HEK293 (cell line): ENCODE results near the gene HOXB1.

Experiments used
- GLIS1 ChIP-seq: fragments of 450-650 bp; formaldehyde crosslinking; IDR thresholded peaks from 2 replicates; pipeline ENCODE4 v1.5.1; 2016; ENCODE audit warnings: missing biosample characterization, missing genetic modification characterization
- HOXC10 ChIP-seq: sonication (generic); formaldehyde crosslinking; IDR thresholded peaks from 2 replicates; pipeline ENCODE4 v1.8.1; 2023; ENCODE audit warnings: mild to moderate bottlenecking, missing genetic modification reagents
- KLF16 ChIP-seq: fragments of 450-650 bp; formaldehyde crosslinking; IDR thresholded peaks from 2 replicates; pipeline ENCODE4 v1.5.1; 2017; ENCODE audit warnings: missing biosample characterization, missing genetic modification characterization
- PRDM1 ChIP-seq: fragments of 450-650 bp; formaldehyde crosslinking; IDR thresholded peaks from 2 replicates; pipeline ENCODE4; 2016; ENCODE audit warnings: missing biosample characterization, missing genetic modification characterization
- YY1 ChIP-seq: fragments of 450-650 bp; formaldehyde crosslinking; IDR thresholded peaks from 2 replicates; pipeline ENCODE4 v1.5.1; 2018; ENCODE audit warnings: missing biosample characterization, missing genetic modification characterization
- ZBTB20 ChIP-seq: fragments of 450-650 bp; formaldehyde crosslinking; IDR thresholded peaks from 2 replicates; pipeline ENCODE4 v1.5.1; 2016; ENCODE audit warnings: missing biosample characterization, missing genetic modification characterization
- ZBTB21 ChIP-seq: fragments of 450-650 bp; formaldehyde crosslinking; IDR thresholded peaks from 2 replicates; pipeline ENCODE4 v1.5.1; 2017; ENCODE audit warnings: missing biosample characterization, missing genetic modification characterization
- ZBTB8A ChIP-seq: fragments of 450-650 bp; formaldehyde crosslinking; IDR thresholded peaks from 2 replicates; pipeline ENCODE4 v1.5.1; 2016; ENCODE audit warnings: missing biosample characterization, missing genetic modification characterization
- ZNF2 ChIP-seq: fragments of 450-650 bp; formaldehyde crosslinking; IDR thresholded peaks from 2 replicates; pipeline ENCODE4 v1.5.1; 2016; ENCODE audit warnings: missing biosample characterization, missing genetic modification characterization
- ZNF341 ChIP-seq: fragments of 450-650 bp; formaldehyde crosslinking; IDR thresholded peaks from 2 replicates; pipeline ENCODE4; 2016; ENCODE audit warnings: low read depth, missing biosample characterization, missing genetic modification characterization
- ZNF366 ChIP-seq: fragments of 450-650 bp; formaldehyde crosslinking; conservative IDR thresholded peaks from 2 replicates; pipeline ENCODE4 v1.5.1; 2016; ENCODE audit warnings: missing biosample characterization, missing genetic modification characterization
- ZNF391 ChIP-seq: fragments of 450-650 bp; formaldehyde crosslinking; IDR thresholded peaks from 2 replicates; pipeline ENCODE4 v1.5.1; 2016; ENCODE audit warnings: low read depth, missing biosample characterization, missing genetic modification characterization, borderline replicate concordance
- ZNF549 ChIP-seq: fragments of 450-650 bp; IDR thresholded peaks from 2 replicates; pipeline ENCODE4 v1.5.1; 2018; ENCODE audit warnings: missing biosample characterization, missing genetic modification characterization, mild to moderate bottlenecking, inconsistent platforms, moderate library complexity
- ZNF561 ChIP-seq: fragments of 450-650 bp; IDR thresholded peaks from 2 replicates; pipeline ENCODE4 v1.5.1; 2018; ENCODE audit warnings: missing biosample characterization, missing genetic modification characterization, borderline replicate concordance
- ZNF596 ChIP-seq: fragments of 450-650 bp; IDR thresholded peaks from 2 replicates; pipeline ENCODE4 v1.5.0; 2018; ENCODE audit warnings: missing biosample characterization, mild to moderate bottlenecking, missing genetic modification characterization, moderate library complexity
- ZNF664 ChIP-seq: fragments of 450-650 bp; formaldehyde crosslinking; IDR thresholded peaks from 2 replicates; pipeline ENCODE4 v1.5.1; 2016; ENCODE audit warnings: missing biosample characterization, missing genetic modification characterization
- TF ChIP-seq, protein P1 (sequence below): fragments of 450-650 bp; formaldehyde crosslinking; IDR thresholded peaks from 2 replicates; pipeline ENCODE4 v1.5.1; 2016; ENCODE audit warnings: missing biosample characterization, missing genetic modification characterization
- TF ChIP-seq, protein P2 (sequence below): fragments of 450-650 bp; formaldehyde crosslinking; IDR thresholded peaks from 2 replicates; pipeline ENCODE4 v1.5.1; 2016; ENCODE audit warnings: missing biosample characterization, missing genetic modification characterization, borderline replicate concordance
- TF ChIP-seq, protein P3 (sequence below): fragments of 450-650 bp; formaldehyde crosslinking; IDR thresholded peaks from 2 replicates; pipeline ENCODE4 v1.5.1; 2016; ENCODE audit warnings: missing biosample characterization, missing genetic modification characterization
- TF ChIP-seq, protein P4 (sequence below): fragments of 450-650 bp; formaldehyde crosslinking; IDR thresholded peaks from 2 replicates; pipeline ENCODE4 v1.5.1; 2017; ENCODE audit warnings: missing biosample characterization, missing genetic modification characterization
- TF ChIP-seq, protein P5 (sequence below): fragments of 450-650 bp; formaldehyde crosslinking; IDR thresholded peaks from 2 replicates; pipeline ENCODE4 v1.5.1; 2016; ENCODE audit warnings: missing biosample characterization, missing genetic modification characterization
- TF ChIP-seq, protein P6 (sequence below): fragments of 450-650 bp; formaldehyde crosslinking; IDR thresholded peaks from 2 replicates; pipeline ENCODE4 v1.5.1; 2017; ENCODE audit warnings: missing biosample characterization, missing genetic modification characterization

The HOXB1 gene

DNA sequence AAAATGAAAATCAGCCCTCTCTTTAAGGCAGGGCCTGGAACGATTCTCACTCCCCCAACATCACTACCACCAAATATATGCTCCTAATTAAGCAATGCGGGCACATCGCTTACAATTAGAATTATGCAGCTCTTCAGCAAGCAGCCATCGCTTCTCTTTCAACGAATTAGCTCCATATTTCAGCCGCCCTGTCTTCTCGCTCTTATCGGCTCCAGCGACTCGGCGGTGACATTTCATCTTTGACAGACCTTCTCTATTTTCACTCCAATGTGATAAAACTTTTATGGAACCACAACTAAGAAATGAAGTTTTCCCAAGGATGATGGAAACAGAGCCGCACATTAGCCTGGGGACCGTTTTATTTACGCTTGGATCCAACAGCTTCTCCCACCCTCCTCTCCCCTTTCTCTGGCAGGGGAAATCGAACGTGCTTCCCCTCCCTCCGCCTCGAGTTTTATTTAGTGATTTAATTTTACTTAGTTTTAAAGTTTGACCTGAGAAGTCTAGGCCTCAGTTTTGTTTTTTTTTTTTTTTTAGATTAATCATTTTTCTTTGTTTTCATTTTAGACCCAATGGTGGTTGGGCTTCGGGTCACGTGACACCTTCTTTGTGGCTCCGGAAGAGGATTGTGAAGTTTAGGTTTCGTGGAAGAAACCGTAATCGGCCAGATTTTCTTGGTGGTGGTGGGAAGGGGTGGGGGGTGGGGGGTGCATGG, 17.2 kb upstream of the HOXB1 start (continued):
- 0 out of 2 replicates have a peak, but pooled peaks have one; percentile 6 for TF ChIP-seq GLIS1 (tag by site-specific recombination)
- TF ChIP-seq ZNF664 (tag by site-specific recombination): peak; percentile 74; the same call in 1 of the 2 replicates
- no peak for TF ChIP-seq HOXC10 (CRISPR knock-in tag)
- TF ChIP-seq, protein P1, sequence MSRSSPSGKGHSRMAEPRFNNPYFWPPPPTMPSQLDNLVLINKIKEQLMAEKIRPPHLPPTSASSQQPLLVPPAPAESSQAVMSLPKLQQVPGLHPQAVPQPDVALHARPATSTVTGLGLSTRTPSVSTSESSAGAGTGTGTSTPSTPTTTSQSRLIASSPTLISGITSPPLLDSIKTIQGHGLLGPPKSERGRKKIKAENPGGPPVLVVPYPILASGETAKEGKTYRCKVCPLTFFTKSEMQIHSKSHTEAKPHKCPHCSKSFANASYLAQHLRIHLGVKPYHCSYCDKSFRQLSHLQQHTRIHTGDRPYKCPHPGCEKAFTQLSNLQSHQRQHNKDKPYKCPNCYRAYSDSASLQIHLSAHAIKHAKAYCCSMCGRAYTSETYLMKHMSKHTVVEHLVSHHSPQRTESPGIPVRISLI (tag by site-specific recombination): peak; percentile 56
- TF ChIP-seq, protein P2, sequence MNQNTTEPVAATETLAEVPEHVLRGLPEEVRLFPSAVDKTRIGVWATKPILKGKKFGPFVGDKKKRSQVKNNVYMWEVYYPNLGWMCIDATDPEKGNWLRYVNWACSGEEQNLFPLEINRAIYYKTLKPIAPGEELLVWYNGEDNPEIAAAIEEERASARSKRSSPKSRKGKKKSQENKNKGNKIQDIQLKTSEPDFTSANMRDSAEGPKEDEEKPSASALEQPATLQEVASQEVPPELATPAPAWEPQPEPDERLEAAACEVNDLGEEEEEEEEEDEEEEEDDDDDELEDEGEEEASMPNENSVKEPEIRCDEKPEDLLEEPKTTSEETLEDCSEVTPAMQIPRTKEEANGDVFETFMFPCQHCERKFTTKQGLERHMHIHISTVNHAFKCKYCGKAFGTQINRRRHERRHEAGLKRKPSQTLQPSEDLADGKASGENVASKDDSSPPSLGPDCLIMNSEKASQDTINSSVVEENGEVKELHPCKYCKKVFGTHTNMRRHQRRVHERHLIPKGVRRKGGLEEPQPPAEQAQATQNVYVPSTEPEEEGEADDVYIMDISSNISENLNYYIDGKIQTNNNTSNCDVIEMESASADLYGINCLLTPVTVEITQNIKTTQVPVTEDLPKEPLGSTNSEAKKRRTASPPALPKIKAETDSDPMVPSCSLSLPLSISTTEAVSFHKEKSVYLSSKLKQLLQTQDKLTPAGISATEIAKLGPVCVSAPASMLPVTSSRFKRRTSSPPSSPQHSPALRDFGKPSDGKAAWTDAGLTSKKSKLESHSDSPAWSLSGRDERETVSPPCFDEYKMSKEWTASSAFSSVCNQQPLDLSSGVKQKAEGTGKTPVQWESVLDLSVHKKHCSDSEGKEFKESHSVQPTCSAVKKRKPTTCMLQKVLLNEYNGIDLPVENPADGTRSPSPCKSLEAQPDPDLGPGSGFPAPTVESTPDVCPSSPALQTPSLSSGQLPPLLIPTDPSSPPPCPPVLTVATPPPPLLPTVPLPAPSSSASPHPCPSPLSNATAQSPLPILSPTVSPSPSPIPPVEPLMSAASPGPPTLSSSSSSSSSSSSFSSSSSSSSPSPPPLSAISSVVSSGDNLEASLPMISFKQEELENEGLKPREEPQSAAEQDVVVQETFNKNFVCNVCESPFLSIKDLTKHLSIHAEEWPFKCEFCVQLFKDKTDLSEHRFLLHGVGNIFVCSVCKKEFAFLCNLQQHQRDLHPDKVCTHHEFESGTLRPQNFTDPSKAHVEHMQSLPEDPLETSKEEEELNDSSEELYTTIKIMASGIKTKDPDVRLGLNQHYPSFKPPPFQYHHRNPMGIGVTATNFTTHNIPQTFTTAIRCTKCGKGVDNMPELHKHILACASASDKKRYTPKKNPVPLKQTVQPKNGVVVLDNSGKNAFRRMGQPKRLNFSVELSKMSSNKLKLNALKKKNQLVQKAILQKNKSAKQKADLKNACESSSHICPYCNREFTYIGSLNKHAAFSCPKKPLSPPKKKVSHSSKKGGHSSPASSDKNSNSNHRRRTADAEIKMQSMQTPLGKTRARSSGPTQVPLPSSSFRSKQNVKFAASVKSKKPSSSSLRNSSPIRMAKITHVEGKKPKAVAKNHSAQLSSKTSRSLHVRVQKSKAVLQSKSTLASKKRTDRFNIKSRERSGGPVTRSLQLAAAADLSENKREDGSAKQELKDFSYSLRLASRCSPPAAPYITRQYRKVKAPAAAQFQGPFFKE: no peak
- 0 out of 2 replicates have a peak, but pooled peaks have one; percentile 56 for TF ChIP-seq ZNF391 (tag by site-specific recombination)
- TF ChIP-seq KLF16 (tag by site-specific recombination): 0 out of 2 replicates have a peak, but pooled peaks have one; percentile 23
- TF ChIP-seq, protein P3, sequence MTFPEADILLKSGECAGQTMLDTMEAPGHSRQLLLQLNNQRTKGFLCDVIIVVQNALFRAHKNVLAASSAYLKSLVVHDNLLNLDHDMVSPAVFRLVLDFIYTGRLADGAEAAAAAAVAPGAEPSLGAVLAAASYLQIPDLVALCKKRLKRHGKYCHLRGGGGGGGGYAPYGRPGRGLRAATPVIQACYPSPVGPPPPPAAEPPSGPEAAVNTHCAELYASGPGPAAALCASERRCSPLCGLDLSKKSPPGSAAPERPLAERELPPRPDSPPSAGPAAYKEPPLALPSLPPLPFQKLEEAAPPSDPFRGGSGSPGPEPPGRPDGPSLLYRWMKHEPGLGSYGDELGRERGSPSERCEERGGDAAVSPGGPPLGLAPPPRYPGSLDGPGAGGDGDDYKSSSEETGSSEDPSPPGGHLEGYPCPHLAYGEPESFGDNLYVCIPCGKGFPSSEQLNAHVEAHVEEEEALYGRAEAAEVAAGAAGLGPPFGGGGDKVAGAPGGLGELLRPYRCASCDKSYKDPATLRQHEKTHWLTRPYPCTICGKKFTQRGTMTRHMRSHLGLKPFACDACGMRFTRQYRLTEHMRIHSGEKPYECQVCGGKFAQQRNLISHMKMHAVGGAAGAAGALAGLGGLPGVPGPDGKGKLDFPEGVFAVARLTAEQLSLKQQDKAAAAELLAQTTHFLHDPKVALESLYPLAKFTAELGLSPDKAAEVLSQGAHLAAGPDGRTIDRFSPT (tag by site-specific recombination): peak; percentile 64
- TF ChIP-seq ZNF341 (tag by site-specific recombination): peak; percentile 83
- TF ChIP-seq, protein P4, sequence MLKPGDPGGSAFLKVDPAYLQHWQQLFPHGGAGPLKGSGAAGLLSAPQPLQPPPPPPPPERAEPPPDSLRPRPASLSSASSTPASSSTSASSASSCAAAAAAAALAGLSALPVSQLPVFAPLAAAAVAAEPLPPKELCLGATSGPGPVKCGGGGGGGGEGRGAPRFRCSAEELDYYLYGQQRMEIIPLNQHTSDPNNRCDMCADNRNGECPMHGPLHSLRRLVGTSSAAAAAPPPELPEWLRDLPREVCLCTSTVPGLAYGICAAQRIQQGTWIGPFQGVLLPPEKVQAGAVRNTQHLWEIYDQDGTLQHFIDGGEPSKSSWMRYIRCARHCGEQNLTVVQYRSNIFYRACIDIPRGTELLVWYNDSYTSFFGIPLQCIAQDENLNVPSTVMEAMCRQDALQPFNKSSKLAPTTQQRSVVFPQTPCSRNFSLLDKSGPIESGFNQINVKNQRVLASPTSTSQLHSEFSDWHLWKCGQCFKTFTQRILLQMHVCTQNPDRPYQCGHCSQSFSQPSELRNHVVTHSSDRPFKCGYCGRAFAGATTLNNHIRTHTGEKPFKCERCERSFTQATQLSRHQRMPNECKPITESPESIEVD: peak; percentile 89
- TF ChIP-seq, protein P5, sequence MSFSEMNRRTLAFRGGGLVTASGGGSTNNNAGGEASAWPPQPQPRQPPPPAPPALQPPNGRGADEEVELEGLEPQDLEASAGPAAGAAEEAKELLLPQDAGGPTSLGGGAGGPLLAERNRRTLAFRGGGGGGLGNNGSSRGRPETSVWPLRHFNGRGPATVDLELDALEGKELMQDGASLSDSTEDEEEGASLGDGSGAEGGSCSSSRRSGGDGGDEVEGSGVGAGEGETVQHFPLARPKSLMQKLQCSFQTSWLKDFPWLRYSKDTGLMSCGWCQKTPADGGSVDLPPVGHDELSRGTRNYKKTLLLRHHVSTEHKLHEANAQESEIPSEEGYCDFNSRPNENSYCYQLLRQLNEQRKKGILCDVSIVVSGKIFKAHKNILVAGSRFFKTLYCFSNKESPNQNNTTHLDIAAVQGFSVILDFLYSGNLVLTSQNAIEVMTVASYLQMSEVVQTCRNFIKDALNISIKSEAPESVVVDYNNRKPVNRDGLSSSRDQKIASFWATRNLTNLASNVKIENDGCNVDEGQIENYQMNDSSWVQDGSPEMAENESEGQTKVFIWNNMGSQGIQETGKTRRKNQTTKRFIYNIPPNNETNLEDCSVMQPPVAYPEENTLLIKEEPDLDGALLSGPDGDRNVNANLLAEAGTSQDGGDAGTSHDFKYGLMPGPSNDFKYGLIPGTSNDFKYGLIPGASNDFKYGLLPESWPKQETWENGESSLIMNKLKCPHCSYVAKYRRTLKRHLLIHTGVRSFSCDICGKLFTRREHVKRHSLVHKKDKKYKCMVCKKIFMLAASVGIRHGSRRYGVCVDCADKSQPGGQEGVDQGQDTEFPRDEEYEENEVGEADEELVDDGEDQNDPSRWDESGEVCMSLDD (tag by site-specific recombination): 0 out of 2 replicates have a peak, but pooled peaks have one; percentile 12
- peak; percentile 8; the same call in 1 of the 2 replicates for TF ChIP-seq ZBTB20 (tag by site-specific recombination)
- peak; percentile 38; the same call in 1 of the 2 replicates for TF ChIP-seq ZNF366
- 0 out of 2 replicates have a peak, but pooled peaks have one; percentile 16 for TF ChIP-seq ZBTB21
- TF ChIP-seq YY1 (tag by site-specific recombination): 0 out of 2 replicates have a peak, but pooled peaks have one; percentile 28
- TF ChIP-seq ZBTB8A: peak; percentile 24; the same call in 1 of the 2 replicates
- no peak for TF ChIP-seq ZNF549 (tag by site-specific recombination)
- TF ChIP-seq ZNF561 (tag by site-specific recombination): peak; percentile 52
- peak; percentile 80 for TF ChIP-seq ZNF596 (tag by site-specific recombination)
- TF ChIP-seq, protein P6, sequence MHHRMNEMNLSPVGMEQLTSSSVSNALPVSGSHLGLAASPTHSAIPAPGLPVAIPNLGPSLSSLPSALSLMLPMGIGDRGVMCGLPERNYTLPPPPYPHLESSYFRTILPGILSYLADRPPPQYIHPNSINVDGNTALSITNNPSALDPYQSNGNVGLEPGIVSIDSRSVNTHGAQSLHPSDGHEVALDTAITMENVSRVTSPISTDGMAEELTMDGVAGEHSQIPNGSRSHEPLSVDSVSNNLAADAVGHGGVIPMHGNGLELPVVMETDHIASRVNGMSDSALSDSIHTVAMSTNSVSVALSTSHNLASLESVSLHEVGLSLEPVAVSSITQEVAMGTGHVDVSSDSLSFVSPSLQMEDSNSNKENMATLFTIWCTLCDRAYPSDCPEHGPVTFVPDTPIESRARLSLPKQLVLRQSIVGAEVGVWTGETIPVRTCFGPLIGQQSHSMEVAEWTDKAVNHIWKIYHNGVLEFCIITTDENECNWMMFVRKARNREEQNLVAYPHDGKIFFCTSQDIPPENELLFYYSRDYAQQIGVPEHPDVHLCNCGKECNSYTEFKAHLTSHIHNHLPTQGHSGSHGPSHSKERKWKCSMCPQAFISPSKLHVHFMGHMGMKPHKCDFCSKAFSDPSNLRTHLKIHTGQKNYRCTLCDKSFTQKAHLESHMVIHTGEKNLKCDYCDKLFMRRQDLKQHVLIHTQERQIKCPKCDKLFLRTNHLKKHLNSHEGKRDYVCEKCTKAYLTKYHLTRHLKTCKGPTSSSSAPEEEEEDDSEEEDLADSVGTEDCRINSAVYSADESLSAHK (tag by site-specific recombination): peak; percentile 78
- 0 out of 2 replicates have a peak, but pooled peaks have one; percentile 69 for TF ChIP-seq PRDM1 (tag by site-specific recombination)
- peak; percentile 79; the same call in 1 of the 2 replicates for TF ChIP-seq ZNF2 (tag by site-specific recombination)
